Mucosa of descending colon (tissue), 3 donors: ENCODE measurements around the gene PRRC2C. TPM values are rescaled to one million over a fixed set of nuclear protein-coding genes. Genes with fewer than 3 reads are reported as not detected.
"Not testable (repeated sequence)": the region's sequence is repeated elsewhere in the genome, so short reads cannot be mapped to it uniquely, and the experiment has no call there.

ENCODE experiments used
- ATAC-seq: fragments of 200-7000 bp; cut with Tn5 transposase; one replicate; pipeline ENCODE4 v1.9.1; 2020; ENCODE audit warnings: mild to moderate bottlenecking, moderate library complexity
- DNase-seq, 3 donors: peaks; one replicate each; pipeline ENCODE4 v3.0.0-alpha.2; 2020
- H3K36me3 ChIP-seq: fragments of 200-600 bp; one replicate; pipeline ENCODE4 v1.8.0; 2021; ENCODE audit warnings: low read depth, mild to moderate bottlenecking
- H3K4me1 ChIP-seq: fragments of 200-600 bp; one replicate; pipeline ENCODE4 v1.8.0; 2021; ENCODE audit warnings: low read depth, mild to moderate bottlenecking
- H3K4me3 ChIP-seq: fragments of 200-600 bp; one replicate; pipeline ENCODE4 v1.8.0; 2021; ENCODE audit warnings: mild to moderate bottlenecking
- H3K9me3 ChIP-seq: fragments of 200-600 bp; one replicate; pipeline ENCODE4 v1.8.0; 2021; ENCODE audit warnings: mild to moderate bottlenecking
- CTCF ChIP-seq: fragments of 200-600 bp; IDR thresholded peaks from one replicate; pipeline ENCODE4 v1.8.0; 2022; ENCODE audit warnings: antibody characterized with exemption, mild to moderate bottlenecking
- intact Hi-C, 2 donors: fragments of 100-400 bp; cut with DNase I in 1 of 2; cut with micrococcal nuclease in 1 of 2; formaldehyde crosslinking; loops; one replicate each; pipeline versions ENCODE4 v1.11.0 to v1.11.1; 2022; cut with DNase I, micrococcal nuclease
- total RNA-seq, 3 donors: library from RNA; stranded (reverse); fragmentation: NEBNext Ultra II Directional in 2 of 3; extraction: Animal tissue kit (Norgen Biotek cat#: 25700) in 2 of 3; gene quantifications; one replicate each; pipeline versions ENCODE4 v1.2.1 to v1.2.4, GENCODE V29; 2021 to 2023
- donor health status: DM: no; HTN: no; CAD: no; lungs with moderate emphysema.
- donor health status: DM: no; HTN: no; CAD: no.
- donor health status: DM: no; HTN: yes; CAD: no.

The PRRC2C gene
- total RNA-seq, 3 donors from 2014 or later: 137 to 152 (median 138) TPM

GRCh38 chr1:171610385-171610784 is 125.1 kb downstream of the PRRC2C start:
- H3K9me3 ChIP-seq: no peaks in the 10 kb centered on the region
- ATAC-seq: no peak
- no peak overlapping the region for H3K4me3 ChIP-seq
- TF ChIP-seq CTCF: no peak
- H3K36me3 ChIP-seq: no peaks in the 10 kb centered on the region
- no peaks in the 10 kb centered on the region for H3K4me1 ChIP-seq
- intact Hi-C loops: no loop called here
- DNase-seq: no peak

DNA sequence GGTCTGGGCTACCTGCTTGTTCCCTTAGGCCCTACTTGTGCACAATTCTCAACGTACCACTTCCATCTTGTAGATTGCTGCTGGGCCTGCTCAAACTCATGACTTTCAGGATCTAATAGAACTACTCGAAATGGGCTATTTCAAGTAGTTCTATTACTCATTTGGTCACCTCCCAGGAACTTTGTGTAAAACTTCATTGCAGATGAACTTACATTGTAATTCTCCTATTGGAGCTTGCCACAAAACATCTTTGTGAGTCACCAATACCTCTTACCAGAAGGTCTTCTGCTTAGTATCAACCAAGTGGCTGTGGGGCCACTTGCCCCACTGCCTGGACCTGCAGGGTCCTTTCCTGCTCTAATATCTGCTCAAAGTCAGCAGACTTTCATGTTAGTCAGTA is 126.0 kb downstream of the PRRC2C start:
- no peaks in the 10 kb centered on the region for H3K4me1 ChIP-seq
- ATAC-seq: no peak
- DNase-seq: no peak
- H3K9me3 ChIP-seq: no peaks in the 10 kb centered on the region
- intact Hi-C loops: no loop called here
- TF ChIP-seq CTCF: no peak
- H3K4me3 ChIP-seq: no peak overlapping the region
- no peaks in the 10 kb centered on the region for H3K36me3 ChIP-seq

GRCh38 chr1:171613282-171613681 is 128.0 kb downstream of the PRRC2C start:
- H3K36me3 ChIP-seq: no peaks in the 10 kb centered on the region
- no peak for TF ChIP-seq CTCF
- ATAC-seq: no peak

GRCh38 chr1:171615122-171615906 is 130.0 kb downstream of the PRRC2C start:
- ATAC-seq, intact Hi-C loops: not testable (repeated sequence)

More at GRCh38 chr1:171613282-171613681, 128.0 kb downstream of the PRRC2C start:
- Histone ChIP-seq H3K4me1 (no peaks in the 10 kb centered on the region), H3K9me3 (no peaks in the 10 kb centered on the region), H3K4me3 (no peak overlapping the region)
- no peak for DNase-seq
- intact Hi-C loops: no loop called here

GRCh38 chr1:171616586-171616985 is 131.3 kb downstream of the PRRC2C start:
- no peak for TF ChIP-seq CTCF
- no peak for DNase-seq
- no peak for ATAC-seq
- H3K36me3 ChIP-seq: no peaks in the 10 kb centered on the region
- H3K9me3 ChIP-seq: no peaks in the 10 kb centered on the region
- no peak overlapping the region for H3K4me3 ChIP-seq
- H3K4me1 ChIP-seq: no peaks in the 10 kb centered on the region
- intact Hi-C loops: no loop called here

More at GRCh38 chr1:171615122-171615906, 130.0 kb downstream of the PRRC2C start:
- not testable (repeated sequence) for H3K36me3 ChIP-seq, H3K4me3 ChIP-seq, H3K4me1 ChIP-seq, H3K9me3 ChIP-seq, DNase-seq

DNA sequence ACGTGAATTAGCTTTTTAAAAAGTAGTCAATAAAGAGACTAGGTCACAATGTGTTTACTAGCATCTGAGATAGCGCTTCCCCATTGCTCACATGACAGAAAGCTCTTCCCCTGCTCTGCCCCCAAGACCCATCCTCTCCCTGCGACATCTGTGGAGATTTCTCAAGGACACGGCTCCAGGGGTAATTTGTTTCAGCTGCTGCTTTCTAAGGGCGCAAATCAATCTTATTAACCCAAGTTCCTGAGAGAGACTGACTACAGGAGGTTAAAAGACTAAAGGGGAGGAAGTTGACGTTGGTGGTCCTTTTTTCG is 136.8 kb downstream of the PRRC2C start, which contains the start of gene MYOCOS:
Gene MYOCOS (plus strand): TSS at position 92 of the 311 bp plus-strand sequence. CDS start 1,641 bp downstream, outside the sequence.
- Histone ChIP-seq H3K36me3 (no peaks in the 10 kb centered on the region), H3K4me1 (no peaks in the 10 kb centered on the region), H3K9me3 (no peaks in the 10 kb centered on the region), H3K4me3 (no peak within 1 kb of the TSS)
- no peak for ATAC-seq
- TF ChIP-seq CTCF: no peak
- DNase-seq: no peak
- intact Hi-C loops: no loop called here
